NT2/D1 (cell line): ENCODE results near the gene DDA1.

ENCODE experiments used
- DNase-seq: peaks from one replicate; pipeline ENCODE4 v3.0.0-alpha.2; 2011; ENCODE audit warnings: low read depth, low spot score
- H3K27me3 ChIP-seq: 2 replicates; pipeline ENCODE4 v1.6.0; 2011; ENCODE audit warnings: mild to moderate bottlenecking; ENCODE audit not compliant: insufficient read length, insufficient read depth
- H3K36me3 ChIP-seq: 2 replicates; pipeline ENCODE4 v1.6.1; 2011; ENCODE audit warnings: mild to moderate bottlenecking, low read length, mixed read lengths; ENCODE audit not compliant: insufficient read depth, insufficient read length
- H3K4me1 ChIP-seq: 2 replicates; pipeline ENCODE4 v1.5.1; 2011; ENCODE audit not compliant: insufficient read depth, insufficient read length
- H3K4me3 ChIP-seq: 2 replicates; pipeline ENCODE4 v1.5.1; 2011; ENCODE audit warnings: low read depth; ENCODE audit not compliant: insufficient read length
- H3K9ac ChIP-seq: 2 replicates; pipeline ENCODE4 v1.6.0; 2011; ENCODE audit warnings: low read depth; ENCODE audit not compliant: insufficient read length
- H3K9me3 ChIP-seq: 2 replicates; pipeline ENCODE4 v1.5.1; 2011; ENCODE audit warnings: mild to moderate bottlenecking, low read length; ENCODE audit not compliant: insufficient read depth
- SUZ12 ChIP-seq: IDR thresholded peaks from 2 replicates; pipeline ENCODE4 v1.6.1; 2011; ENCODE audit not compliant: insufficient read length, insufficient read depth; ENCODE audit errors: extremely low read depth
- YY1 ChIP-seq: IDR thresholded peaks from 2 replicates; pipeline ENCODE4 v1.6.1; 2011; ENCODE audit not compliant: insufficient read length, insufficient read depth
- ZNF274 ChIP-seq: IDR thresholded peaks from 2 replicates; pipeline ENCODE4 v1.6.1; 2011; ENCODE audit warnings: mild to moderate bottlenecking, low read depth, low read length

Gene DDA1

GRCh38 chr19:17339088-17339741, 29.9 kb downstream of the DDA1 start:
- TF ChIP-seq YY1 (no peak), SUZ12 (no peak), ZNF274 (no peak)
- Histone ChIP-seq H3K36me3 (peaks cover 39% of the 10 kb centered on the region), H3K4me1 (peaks cover 19% of the 10 kb centered on the region), H3K4me3 (no peak overlapping the region), H3K9ac (peak overlapping the region; percentile 27), H3K27me3 (no peaks in the 10 kb centered on the region), H3K9me3 (no peaks in the 10 kb centered on the region)
- DNase-seq, result no peak

DNA sequence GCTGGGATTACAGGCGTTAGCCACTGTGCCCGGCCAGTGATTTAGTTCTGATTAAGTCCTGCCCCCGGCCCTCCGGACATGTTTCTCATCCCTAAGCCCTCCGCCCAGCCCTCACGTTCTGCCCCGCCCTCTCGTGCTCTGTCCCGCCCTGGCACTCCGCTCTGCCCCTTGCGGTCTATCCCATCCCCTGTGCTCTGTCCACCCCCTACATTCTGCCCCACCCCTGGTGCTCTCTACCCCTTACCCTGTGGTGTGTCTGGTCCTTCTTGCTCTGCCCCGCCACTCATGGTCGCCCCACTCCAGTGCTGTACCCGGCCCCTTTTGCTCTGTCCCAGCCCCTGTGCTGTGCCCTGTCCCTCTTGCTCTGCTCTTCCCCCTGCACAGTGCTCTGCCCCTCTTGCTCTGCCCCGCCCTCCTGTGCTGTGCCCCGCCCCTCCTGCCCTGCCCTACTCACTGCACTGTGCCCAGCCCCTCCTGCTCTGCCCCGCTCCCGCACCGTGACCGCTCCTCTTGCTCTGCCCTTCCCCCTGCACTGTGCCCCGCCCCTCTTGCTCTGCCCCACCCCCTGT, 31.0 kb downstream of the DDA1 start:
- Histone ChIP-seq H3K9ac (peak overlapping the region; percentile 37), H3K4me3 (no peak overlapping the region), H3K36me3 (peaks cover 40% of the 10 kb centered on the region), H3K4me1 (peaks cover 19% of the 10 kb centered on the region), H3K27me3 (no peaks in the 10 kb centered on the region), H3K9me3 (no peaks in the 10 kb centered on the region)
- TF ChIP-seq YY1 (no peak), SUZ12 (no peak), ZNF274 (no peak)
- no peak for DNase-seq

- H3K4me3 ChIP-seq, result no peak overlapping the region
- H3K9ac ChIP-seq, result peak overlapping the region; percentile 65
- peaks cover 40% of the 10 kb centered on the region for H3K36me3 ChIP-seq
- peaks cover 19% of the 10 kb centered on the region for H3K4me1 ChIP-seq
- H3K27me3 ChIP-seq, result no peaks in the 10 kb centered on the region
- DNase-seq, result no peak
- no peak for TF ChIP-seq SUZ12
- TF ChIP-seq ZNF274, result no peak
- no peak for TF ChIP-seq YY1
- H3K9me3 ChIP-seq, result no peaks in the 10 kb centered on the region
Measured at GRCh38 chr19:17340871-17341357, 31.6 kb downstream of the DDA1 start.

DNA sequence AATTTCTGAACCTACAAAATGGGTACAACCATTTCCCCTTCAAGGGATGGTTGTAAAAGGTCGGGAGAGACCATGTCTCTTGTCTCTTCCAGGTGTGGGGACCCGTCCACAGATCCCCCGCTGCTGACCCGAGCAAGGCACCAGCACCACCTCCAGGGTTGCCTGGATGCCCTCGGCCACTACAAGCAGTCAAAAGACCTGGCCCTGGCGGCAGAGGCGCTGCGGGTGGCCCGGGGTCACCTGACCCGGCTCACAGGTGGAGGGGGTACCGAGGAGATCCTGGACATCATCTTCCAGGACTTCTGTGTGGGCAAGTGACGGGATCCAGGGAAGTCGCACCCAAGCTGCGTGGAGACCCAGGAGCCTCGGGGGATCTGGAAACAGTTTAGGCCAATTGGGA, 32.0 kb downstream of the DDA1 start:
- H3K27me3 ChIP-seq, result no peaks in the 10 kb centered on the region
- H3K4me1 ChIP-seq, result peaks cover 19% of the 10 kb centered on the region
- no peak overlapping the region for H3K9ac ChIP-seq
- DNase-seq, result no peak
- peaks cover 40% of the 10 kb centered on the region for H3K36me3 ChIP-seq
- H3K4me3 ChIP-seq, result no peak overlapping the region
- TF ChIP-seq SUZ12, result no peak
- no peak for TF ChIP-seq YY1
- H3K9me3 ChIP-seq, result no peaks in the 10 kb centered on the region

- Histone ChIP-seq H3K36me3 (peaks cover 40% of the 10 kb centered on the region), H3K9me3 (no peaks in the 10 kb centered on the region), H3K4me3 (no peak overlapping the region), H3K27me3 (no peaks in the 10 kb centered on the region), H3K4me1 (peaks cover 19% of the 10 kb centered on the region), H3K9ac (no peak overlapping the region)
- TF ChIP-seq YY1 (no peak), ZNF274 (no peak), SUZ12 (no peak)
- no peak for DNase-seq
Measured at GRCh38 chr19:17341845-17342244, 32.5 kb downstream of the DDA1 start.

DNA sequence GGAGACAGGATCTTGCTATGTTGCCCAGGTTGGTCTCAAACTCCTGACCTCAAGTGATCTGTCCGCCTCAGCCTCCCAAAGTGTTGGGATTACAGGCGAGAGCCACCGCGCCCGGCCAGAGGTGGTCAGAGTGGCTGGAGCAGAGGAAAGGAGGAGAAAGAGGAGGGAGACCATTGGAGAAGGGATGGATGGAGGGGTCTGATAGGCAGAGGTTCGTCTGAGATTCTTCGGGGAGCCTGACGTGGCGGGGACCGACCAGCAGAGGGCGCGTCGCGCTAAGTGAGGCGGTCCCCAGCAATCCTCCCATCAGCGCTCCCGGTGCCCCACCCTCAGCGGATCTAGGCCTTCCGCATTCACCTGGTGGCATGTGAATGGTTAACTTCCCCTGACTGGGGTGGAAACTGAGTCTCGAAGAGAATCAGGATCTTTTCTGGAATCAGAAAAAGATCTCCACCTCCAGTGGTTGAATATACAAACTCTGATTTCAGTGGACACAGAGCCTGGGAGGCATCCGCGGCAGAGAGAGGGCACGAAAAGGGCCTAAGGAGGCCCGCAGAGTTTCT, 36.8 kb downstream of the DDA1 start:
- no peak for DNase-seq
- Histone ChIP-seq H3K4me3 (no peak overlapping the region), H3K36me3 (peaks cover 22% of the 10 kb centered on the region), H3K4me1 (peaks cover 8% of the 10 kb centered on the region), H3K27me3 (no peaks in the 10 kb centered on the region), H3K9ac (no peak overlapping the region), H3K9me3 (no peaks in the 10 kb centered on the region)
- no peak for TF ChIP-seq YY1
- TF ChIP-seq ZNF274, result no peak
- no peak for TF ChIP-seq SUZ12

- peaks cover 3% of the 10 kb centered on the region for H3K4me1 ChIP-seq
- TF ChIP-seq ZNF274 (no peak), SUZ12 (no peak), YY1 (no peak)
- no peaks in the 10 kb centered on the region for H3K27me3 ChIP-seq
- no peak overlapping the region for H3K9ac ChIP-seq
- no peak overlapping the region for H3K4me3 ChIP-seq
- DNase-seq, result no peak
- H3K9me3 ChIP-seq, result no peaks in the 10 kb centered on the region
- H3K36me3 ChIP-seq, result peaks cover 13% of the 10 kb centered on the region
Measured at GRCh38 chr19:17347361-17347760, 38.0 kb downstream of the DDA1 start.
